ENCODE measurements around the gene MCM6.

Gene MCM6

DNA sequence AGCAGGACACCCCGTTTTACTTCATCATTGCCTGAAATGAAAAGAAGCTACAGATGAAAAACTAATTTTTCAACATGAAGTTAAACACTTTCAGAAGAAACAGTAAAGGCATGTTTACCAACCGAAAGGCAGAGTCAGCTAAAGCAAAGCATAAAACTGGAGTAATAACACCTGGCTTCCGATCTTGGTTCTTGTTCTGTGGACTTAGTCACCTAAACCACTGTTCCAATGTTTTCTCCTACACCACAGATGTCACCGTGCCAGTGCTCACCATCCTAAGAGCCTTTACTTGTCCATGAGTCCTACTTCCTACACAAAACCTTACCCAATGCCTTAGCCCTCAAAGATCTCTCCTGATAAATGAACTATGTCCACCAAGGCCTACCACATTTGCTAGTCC, 13.5 kb downstream of the MCM6 start:
- DNase-seq: no peak

DNA sequence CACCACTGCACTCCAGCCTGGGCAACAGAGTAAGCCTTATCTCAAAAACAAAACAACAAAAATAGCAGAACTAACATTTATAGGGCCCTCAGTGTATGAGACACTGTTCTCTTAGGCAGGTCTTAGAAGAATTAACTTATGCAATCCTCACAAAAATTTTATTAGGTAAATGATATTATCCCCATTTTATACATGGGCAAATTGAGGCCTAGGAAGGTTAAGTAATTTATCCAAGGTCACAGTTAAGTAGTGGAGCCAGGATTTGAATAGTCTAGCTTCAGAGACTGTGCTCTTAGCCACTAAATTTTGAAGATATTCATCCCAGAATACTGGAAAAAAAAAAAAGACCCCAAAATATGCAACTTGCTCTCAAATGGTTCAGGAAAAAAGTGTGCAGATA, 22.8 kb downstream of the MCM6 start:
- no peak for DNase-seq

DNA sequence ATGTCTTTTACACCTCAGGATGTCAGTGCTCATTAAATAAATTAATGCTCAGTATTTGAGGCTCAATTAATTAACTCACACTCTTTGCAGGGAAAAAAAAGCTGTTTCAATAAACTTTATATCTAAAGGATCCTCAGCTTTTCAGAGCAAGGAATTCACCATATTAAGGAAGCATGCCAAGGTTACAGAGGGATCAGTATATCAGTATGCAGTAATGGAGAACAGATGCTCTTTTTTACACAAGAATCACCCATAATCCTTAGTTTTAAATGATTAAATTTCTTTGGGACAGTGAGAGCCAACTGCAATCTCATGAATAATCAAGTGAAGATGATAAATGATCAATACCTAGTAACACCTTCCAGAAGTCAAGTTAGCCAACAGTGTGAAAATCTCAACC, 24.4 kb downstream of the MCM6 start:
- no peak for DNase-seq

DNA sequence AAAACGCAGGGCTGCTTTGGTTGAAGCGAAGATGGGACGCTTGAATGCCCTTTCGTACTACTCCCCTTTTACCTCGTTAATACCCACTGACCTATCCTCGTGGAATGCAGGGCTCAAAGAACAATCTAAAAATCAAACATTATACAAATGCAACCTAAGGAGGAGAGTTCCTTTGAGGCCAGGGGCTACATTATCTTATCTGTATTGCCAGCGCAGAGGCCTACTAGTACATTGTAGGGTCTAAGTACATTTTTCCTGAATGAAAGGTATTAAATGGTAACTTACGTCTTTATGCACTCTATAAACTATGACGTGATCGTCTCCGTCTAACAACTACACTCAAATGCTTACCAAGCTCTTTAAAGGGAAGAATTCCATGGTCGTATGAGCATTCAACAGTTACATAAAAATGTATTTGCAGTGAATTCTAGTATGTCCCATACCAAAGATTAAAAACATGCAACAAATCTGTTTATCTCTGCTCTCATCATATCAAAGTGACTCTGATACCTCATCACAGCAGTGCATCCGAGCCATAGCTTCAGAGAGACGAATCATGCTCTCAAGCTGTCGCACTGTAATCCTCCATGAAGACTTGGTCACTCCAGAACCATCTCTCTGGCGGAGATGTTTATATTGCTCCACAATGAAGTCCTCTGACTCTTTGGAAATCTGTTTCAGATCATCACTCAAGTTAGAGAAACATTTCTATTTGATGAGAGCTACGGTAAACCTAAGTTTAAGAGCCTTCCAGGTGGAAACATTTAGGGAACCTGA, 25.2 kb downstream of the MCM6 start:
- DNase-seq: no peak

DNA sequence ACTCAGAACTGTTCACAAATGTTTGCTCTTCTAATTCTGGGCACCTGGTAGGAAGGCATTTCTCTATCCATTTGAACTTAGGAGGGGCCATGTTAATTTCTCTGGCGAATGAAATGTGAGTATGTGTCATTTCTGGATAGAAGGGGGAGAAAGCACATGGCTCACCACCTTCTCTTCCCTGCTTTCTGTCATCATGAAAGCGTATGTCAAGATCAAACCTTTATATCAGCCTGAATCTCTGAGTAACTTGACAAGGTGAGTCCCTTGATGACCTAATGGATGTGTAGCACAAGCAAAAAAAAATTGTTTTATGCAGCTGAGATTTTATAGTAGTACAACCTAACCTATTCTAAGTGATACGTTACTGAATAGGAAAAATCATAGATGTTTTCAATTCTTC, 27.2 kb downstream of the MCM6 start:
- no peak for DNase-seq

DNA sequence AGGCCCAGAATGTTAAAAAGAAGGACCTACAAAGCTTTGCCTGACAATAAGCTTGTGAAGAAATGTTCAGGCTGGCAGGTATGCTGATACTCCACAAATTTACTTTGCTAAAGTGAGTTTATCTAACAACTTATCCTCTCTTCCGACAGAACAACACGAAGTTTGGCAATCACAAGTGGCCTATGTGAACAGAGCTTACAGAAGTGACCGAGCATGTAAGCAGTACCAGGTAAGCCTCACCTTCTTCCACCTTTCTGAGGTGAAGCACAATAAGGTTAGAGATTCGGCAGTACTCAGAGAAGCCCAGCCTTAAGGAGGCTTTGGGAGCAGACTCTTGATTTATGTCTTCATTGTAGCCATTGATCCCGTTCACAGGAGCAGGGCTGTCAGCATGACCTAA, 30.2 kb downstream of the MCM6 start:
- no peak for DNase-seq

DNA sequence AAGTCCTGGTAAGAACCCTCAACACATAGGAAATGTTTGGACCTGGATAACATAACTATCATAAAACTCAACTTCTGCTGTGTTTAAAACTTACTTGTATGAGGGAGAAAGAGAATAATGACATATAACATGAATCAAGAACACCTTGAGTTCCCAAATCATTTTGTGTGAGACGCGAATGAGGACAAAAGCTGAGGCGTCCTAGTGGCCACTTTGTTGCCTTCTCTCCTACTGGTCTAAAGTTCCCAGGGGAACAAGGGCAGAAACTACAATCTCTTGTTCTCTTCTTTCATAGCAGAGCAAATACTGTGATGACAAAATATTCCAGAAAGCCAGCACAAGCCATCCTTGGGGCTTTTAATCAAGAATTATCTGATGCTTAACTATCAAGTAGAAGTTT, 31.0 kb downstream of the MCM6 start:
- DNase-seq: no peak

DNA sequence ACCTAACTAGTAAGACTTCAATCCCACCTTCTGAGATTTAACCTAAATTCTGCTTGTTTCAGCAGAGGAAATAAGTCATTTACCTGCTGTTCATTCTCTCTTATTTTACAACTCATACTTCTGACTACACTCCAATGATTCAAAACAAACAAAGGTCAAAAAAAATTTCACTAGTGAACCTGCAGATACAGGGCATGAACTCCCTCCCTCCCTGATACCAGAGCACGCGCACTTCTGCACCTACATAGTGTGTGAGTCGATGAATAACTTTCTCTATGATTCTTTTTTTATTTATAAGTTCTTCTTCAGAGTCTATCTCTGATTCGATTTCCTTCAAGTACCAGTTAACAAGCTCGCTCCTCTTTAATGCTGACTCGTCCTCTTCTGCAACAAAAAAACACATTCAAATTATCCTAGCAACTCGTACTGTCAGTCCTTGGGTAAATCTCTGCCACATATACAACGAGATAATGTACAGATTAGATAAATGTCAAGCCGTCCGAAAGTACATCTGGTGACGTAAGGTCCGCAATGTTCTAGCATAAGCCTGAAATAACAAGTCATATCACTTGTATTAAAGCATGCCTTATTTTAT, 31.8 kb downstream of the MCM6 start:
- no peak for DNase-seq

DNA sequence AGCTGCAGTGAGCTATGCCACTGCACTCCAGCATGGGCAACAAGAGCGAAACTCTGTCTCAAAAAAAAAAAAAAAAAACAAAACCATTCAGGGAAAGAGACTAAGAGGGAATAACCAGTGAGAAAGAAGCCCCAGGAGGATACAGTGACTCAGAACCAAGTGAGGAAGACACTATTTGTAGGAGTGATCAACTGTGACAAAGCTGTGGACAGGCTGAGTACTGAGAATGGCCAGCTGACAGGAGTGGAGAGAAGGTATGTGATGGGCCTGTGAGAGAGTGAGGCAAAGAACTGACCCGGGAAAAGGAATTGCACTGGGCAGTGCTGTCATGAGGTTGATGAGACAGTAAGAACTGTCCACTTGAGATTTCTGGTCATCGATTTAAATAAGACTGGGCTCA, 32.6 kb downstream of the MCM6 start:
- no peak for DNase-seq

DNA sequence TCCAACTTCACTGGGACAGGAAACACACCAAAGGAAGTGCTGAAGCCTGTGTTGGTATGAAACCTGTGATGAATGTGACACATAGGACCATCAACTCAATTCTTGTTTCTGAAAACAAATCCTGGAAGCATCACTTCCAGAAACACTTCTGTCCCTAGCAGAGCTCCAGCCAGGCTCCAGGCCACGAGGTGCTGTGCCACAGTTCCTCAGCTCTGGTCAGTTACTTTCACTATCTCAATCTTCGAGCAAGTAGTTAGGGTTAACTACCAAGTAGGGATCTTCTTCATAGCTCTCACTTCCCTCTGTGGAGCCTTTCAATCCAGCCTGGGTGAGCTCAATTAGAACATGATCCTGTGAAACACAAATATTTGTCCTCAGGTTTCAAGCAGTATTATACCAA, 35.6 kb downstream of the MCM6 start:
- no peak for DNase-seq

DNA sequence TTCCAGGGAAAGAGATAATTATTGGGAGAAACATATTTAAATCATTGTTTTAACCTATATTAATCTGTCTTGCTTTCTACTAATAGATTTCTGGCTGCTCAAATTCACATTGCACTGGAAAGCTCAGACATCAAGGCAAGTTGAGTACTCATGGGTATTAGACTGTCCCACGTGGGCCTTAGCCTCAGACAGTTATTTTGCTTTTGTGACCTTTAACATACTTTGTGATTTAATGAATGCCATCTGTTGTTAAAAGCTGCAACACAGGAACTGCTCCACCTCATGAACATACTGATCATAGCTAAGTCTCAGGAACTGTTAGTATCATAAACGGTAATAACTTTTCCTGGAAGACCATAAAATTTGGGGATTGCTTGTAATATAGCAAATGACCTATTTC, 36.5 kb downstream of the MCM6 start:
- no peak for DNase-seq

DNA sequence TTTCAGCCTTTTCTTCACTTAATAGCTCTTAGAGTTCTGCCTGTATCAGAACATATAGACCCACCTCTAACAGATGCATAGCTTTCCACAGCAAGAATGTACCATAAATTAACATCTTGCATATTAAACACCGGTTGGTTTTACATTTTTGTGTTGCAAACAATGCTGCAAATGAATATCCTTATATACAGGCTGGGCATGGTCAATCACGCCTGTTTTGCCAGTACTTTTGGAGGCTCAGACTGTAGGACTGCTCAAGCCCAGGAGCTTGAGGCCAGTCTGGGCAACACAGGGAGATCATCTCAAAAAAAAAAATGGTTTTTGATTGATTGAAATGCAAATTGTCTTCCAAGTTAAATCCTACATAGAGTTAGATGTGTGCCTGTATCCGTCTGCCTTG, 37.7 kb downstream of the MCM6 start:
- no peak for DNase-seq

DNA sequence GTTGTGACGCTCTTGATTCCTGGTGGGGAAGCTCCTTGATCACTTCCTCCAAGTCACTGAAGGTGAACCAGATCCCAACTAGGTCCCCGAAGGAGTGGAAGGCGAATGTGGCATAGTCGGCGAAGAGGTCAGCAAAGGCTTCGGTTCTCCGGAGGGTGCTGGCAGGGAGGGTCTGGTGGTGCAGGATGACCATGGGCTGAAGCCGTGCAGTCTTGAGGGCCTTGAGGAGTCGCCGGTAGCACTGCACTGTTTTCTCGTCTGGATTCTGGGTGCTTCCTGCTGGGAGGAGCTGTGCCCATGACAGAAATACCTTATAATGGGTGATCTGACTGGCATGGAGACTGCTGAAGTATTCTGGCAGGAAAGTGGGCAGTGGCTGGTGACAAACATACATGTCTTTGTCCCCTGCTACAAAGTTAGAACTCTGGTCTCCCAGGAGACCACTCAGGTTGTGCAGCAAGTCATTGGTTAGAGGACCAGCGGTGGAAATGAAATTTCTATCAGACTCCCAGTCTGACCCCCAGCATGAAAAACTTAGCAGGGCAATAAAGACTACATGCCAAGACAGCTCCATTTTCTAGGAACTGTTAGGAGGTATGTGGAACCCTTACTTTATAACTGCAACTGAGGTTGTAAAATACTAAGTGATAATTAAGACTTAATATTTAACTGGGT, 39.5 kb downstream of the MCM6 start, which contains the start of gene LCT:
TSS of gene LCT (minus strand) at position 589 of the 675 bp plus-strand sequence. CDS start at position 574, 15 bp downstream.
- no peak for DNase-seq

DNA sequence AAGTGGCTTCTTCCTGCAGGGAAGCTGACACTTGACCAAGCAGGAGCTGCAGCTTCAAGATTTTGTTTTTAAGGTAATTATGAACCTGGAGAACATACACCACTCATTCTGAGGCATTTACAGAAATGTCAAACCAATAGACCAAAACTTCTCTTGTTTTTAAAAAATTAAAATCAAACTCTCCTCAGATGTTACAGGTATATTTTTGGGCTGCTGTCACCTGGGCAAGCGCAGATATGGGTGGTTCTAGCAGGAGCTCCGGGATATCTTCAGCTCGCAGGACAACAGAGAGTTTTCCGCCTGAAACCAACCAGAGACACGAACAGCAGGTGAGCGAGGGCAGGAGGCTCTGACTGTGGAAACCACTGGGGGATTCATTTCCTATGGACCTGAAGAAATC, 43.4 kb downstream of the MCM6 start:
- DNase-seq: no peak

DNA sequence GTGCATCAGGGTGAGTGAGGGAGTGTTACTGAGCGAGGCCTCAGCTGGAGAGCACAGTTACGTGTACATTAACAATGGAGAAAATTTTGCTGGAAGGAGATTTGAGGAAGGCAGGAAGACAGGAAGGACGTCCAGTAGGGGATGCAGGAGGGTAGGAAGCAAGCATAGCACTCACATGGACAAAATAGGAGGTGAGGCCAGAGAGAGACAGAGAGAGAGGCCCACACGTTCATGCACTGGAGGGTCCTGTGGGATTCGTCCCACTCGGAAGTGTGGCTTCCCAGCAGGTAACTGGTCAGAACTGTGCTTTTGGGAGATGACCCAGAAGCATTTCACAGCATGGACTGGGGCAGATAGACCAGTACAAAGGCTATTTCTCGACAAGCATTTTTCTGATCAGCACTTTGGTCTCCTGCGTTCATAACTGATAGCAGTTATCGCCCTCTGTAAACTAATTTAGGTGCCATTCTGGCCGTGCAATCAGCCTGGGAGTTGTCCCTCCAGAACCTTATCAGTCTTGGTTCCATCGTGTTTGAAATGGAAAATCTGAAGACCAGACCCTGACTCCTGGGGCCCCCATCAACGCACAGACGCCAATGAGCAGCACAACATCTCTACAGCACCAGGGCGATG, 44.9 kb downstream of the MCM6 start:
- no peak for DNase-seq

DNA sequence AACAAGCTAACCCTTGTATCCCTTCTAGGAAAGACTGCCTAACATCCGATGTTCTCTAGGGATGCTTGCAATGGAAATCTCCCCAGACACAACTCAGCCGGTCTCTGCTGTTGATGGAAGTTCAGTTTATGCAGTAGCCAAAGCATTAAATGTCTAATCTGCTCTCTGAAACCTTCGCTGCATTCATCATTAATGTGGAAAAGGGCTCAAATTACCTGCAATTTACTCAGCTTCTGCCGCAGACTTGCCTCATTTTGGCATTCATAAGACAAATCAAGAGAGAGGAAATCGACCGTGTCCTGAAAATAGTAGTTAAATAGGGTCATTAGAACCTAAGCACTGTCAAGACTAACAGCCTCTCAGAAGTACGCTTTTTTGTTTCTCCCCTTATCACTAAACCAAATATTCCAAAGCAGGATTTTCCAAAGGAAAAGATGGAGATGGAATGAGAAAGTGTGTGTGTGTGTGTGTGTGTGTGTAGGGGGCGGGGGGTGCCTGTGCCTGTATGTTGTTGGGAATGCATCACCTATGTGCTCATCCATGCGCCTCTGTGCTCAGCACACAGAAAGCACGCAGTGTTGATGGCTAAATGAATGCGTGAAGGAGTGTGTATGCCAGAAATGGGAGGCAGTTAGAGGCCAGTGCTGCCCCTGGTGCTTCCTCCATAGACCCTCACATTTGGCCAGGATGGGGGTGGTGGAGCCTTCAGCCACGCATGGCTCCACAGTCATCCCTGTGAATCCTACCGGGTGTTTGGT, 46.7 kb downstream of the MCM6 start:
- DNase-seq: no peak

DNA sequence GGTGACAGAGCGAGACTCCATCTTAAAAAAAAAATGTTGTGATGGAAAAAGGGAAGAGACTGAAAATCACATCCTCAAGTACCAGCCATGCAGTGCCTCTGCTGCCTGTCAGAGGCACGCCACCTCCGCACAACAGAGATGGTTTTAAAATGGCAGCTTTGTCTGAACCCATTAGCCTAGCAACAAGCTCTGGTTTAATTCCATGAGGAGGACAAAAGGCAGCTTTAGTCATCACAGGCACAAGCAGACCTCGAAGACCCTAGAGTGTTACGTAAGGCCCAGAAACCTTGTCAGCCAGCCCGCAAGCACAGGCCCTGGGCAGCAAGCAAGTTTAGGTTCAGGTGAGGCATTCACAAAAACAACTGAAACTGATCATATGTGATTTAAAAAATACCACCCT, 49.7 kb downstream of the MCM6 start:
- no peak for DNase-seq

DNA sequence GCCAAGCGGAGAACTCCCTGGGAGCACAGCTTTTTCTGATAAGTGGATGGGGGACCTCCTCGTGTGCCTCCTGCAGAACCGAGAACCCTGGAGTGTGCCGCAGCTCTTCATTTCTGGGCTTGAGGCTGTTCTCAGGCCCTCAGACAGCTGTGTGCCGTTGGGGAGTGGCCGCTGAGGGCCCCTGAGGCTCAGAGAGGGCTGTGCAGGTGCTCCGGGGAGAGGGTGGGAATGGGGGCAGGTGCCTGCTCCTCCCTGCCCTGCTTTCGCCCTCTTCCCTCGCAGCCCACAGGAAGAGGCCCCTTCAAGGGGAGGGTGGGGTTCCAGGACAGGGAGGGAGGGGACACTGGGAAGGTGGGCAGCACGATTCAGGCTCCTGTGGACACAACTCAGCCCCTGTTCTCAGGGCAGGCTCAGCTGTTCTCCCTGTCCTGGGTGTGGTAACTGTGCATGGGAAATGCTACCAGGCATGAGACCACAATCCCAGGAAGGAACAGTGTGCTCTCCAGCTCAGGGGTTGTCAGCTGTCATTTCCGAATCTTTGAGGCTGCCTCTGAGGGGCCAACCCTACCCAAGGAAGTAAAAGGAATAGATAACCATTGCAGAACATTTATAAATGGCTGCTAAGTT, 50.6 kb downstream of the MCM6 start:
- DNase-seq: no peak

DNA sequence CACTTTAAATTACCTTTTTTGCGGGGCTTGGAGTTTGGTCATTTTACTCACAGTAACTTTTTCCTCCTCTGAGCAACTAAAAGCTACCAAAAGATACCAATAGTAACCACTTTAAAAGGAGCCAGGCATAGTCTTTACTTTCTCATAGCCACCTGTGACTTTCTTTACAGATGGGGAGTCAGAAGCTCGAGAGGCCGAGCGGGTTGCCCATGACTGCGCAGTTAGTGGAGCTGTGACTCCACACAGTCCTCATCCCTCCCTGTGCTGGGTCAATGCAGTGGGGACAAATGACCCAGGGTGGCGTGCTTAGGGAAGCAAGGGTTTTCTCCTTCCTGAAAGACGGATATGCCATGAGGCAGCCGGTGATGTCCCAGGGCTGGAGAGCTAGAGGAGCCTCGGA, 51.1 kb downstream of the MCM6 start:
- no peak for DNase-seq

DNA sequence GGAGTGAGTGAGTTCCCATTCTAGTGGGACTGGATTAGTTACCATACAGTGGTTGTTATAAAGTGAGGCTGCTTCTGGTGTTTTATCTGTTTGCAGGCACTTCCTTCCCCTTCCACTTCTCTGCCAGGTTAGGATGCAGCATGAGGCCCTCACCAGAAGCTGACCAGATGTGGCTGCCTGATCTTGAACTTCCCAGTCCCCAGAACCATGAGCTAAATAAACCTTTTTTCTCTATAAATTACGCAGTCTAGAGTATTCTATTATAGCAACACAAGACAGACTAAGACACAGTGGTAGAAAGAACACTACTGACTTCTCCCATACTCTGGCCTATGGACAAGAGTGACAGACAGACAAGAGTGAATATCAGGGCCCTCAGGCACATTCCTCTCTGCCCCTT, 53.4 kb downstream of the MCM6 start:
- DNase-seq: no peak

DNA sequence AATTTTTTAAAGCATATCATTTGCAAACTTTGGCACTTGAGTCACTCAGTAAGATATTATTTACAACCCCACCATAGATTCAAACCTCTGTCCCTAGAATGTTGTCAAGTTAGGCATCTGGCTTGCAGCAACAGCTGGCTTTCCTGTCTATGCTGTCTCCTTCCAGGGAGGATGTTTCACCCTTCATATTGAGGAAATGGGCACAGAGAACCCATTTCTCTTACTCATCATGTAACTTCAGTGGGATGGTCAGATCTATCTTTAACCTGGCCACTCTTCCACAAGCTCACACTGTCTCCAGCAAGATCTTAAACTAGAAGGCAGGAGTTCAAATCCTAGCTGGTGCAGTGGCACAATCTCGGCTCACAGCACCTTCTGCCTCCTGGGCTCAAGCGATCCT, 55.1 kb downstream of the MCM6 start:
- DNase-seq: no peak

DNA sequence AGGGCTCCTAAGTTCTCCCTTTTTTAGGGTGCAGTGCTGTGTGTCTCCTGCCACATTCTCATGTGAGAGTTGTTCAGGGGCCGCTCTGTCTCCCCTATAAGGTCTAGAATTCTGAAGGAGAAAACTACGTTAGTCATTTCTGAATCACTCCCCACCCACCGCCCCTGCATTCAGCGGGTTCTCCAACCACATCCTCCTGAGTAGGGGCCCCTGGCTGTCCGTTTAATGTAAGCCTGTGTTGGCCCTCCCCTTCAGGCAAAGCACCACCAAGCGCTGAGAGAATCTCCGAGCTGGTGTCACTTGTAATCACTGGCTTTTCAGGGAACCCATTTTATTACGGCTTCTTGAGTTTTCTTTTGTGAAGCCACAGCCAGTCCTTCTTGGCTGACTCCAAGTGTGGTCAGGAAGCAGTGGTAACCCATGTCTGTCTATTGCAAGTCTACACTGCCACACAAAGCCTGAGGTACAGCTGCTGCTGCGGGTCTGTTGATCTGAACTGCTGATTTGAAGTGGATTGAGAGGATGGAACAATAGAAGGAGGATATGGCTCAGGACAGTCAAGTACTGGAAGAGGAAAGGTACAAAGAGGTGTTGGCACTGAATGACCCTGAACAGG, 56.1 kb downstream of the MCM6 start:
- DNase-seq: peak; percentile 94

Measured in activated CD4-positive, alpha-beta T cell treated with anti-CD3 and anti-CD28 coated beads for 48 hours (primary cell).